ENCODE results near the gene MICU1.
A peak's percentile ranks its signal among the peaks of the same experiment; 100 is the strongest.
"Not testable (repeated sequence)": the region's sequence is repeated elsewhere in the genome, so short reads cannot be mapped to it uniquely, and the experiment has no call there.

The MICU1 gene

DNA sequence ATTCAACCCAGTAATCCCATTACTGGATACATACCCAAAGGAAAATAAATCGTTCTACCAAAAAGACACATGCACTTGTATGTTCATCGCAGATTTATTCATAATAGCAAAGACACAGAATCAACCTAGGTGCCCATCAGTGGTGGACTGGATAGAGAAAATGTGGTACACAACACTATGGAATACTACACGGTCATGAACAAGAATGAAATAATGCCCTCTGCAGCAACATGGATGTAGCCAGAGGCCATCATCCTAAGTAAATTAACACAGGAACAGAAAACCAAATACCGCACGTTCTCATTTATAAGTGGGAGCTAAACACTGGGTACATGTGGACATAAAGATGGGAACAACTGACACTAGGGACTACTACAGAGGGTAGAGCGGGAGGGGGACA lies 120.4 kb downstream of the MICU1 start:
- no peak for DNase-seq (ENCODE audit: low read depth in 2 of 2)

- no peak for DNase-seq (ENCODE audit: low read depth in 2 of 2)
Observed at GRCh38 chr10:72503694-72504438, 122.0 kb downstream of the MICU1 start.

DNA sequence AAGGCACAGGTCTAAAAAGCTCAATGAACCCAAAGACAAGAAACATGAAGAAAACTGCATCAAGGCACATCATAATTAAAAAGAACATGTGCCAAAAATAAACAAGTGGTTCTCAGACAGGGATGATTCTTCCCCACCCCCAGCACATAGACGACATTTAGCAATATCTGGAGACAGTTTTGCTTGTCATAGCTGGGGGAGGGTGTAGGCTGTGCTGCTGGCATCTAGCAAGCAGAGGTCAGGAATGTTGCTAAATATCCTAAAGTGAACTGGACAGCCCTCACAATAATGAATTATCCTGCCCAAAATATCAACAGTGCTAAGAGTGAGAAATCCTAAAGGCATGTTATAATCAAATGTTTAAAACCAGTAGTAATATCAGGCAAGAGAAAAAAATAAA lies 122.6 kb downstream of the MICU1 start:
- DNase-seq (ENCODE audit: low read depth in 2 of 2): peak; percentile 26 to 28

GRCh38 chr10:72502581-72502980 lies 123.3 kb downstream of the MICU1 start:
- DNase-seq (ENCODE audit: low read depth in 2 of 2): no peak

DNA sequence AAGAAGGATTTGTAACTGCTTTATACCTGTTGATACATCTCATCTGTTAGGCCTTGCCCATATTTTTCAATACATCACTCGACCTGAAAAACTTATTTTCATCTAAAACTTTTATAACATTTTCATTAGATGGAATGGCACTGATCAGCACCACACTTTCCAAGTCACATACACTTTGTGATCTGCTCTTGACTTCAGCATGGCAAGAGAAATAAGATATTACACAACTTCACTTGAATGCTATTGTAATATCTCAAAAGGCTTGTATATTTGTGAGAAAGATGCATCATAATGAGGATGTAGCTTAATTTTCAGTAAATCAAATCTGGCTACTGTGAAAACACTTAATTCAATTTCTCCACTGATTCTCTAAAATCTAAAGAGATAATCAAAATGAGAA lies 126.2 kb downstream of the MICU1 start:
- no peak for DNase-seq (ENCODE audit: low read depth in 2 of 2)

- DNase-seq (ENCODE audit: low read depth in 2 of 2): no peak
Observed at GRCh38 chr10:72490951-72491350, 134.9 kb downstream of the MICU1 start.

DNA sequence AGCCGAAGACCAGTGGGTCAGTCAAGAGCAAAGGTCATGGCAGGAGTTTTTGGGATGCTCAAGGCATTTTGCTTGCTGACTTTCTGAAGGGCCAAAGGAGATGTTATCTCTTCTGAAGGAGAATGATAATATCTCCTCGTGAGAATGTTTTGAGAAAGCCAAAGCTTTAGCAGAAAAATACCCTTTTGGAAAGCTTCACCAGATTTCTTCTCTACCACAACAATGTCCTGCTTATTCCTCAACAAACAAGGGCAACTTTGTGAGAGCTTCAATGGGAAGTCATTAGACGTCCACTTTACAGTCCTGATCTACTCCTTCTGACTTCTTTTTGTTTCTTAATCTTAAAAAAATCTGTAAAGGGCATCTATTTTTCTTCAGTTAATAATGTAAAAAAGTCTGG lies 138.4 kb downstream of the MICU1 start:
- no peak for DNase-seq (ENCODE audit: low read depth in 2 of 2)

DNA sequence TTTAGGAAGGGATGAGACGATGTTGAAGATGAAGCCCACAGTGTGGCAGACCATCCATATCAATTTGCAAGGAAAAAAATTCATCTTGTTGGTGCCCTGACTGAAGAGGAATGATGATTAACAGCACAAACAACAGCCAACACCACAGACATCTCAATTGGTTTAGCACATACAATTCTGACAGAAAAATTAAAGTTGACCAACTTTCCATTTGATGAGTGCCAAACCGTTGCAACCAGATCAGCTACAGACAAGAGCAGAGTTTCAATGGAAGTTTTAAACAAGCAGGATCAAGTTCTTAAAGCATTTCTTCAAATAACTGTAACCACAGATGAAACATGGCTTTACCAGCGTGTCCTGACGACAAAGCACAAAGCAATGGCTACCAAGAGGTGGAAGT lies 138.8 kb downstream of the MICU1 start:
- DNase-seq (ENCODE audit: low read depth in 2 of 2): no peak

DNA sequence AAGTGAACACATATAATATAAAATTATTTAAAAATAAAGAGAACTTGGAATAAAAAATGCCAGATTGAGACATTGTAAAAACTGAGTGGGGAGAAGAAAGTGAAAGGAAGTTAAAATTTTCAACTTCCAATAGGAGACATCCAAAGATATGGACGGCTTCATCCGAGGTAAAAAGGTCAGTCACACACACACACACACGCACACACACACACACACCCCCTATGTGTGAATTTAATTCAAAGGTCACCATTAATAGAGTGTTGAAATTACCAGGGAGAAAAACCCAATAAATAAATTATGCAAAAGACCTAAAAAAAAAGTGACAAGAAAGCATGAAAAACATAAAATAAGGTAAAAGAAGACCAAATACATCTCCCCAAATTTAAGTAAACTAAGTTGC lies 140.2 kb downstream of the MICU1 start:
- no peak for DNase-seq (ENCODE audit: low read depth in 2 of 2)

DNA sequence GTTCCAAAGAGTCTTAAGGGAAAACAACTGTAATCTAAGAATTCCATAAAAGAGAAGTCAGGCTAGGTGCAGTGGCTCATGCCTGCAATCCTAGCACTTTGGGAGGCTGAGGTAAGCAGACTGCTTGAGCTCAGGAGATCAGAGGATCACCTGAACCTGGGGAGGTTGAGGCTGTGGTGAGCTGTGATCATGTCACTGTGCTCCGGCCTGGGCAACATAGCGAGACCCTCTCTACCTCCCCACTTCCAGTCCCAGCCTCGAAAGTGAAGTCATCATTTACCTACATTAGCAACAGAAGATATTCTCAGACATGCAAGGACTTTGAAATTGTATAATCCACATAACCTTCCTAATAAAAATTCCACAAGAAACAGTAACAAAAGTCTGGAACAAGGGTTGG lies 141.4 kb downstream of the MICU1 start:
- no peak for DNase-seq (ENCODE audit: low read depth in 2 of 2)

- DNase-seq (ENCODE audit: low read depth in 2 of 2): no peak
Observed at GRCh38 chr10:72483471-72483870, 142.4 kb downstream of the MICU1 start.

- no peak for DNase-seq (ENCODE audit: low read depth in 2 of 2)
Observed at GRCh38 chr10:72480861-72481260, 145.0 kb downstream of the MICU1 start.

GRCh38 chr10:72477463-72477862 lies 148.4 kb downstream of the MICU1 start:
- DNase-seq (ENCODE audit: low read depth in 2 of 2): no peak

GRCh38 chr10:72472306-72472705 lies 153.6 kb downstream of the MICU1 start:
- no peak for DNase-seq (ENCODE audit: low read depth in 2 of 2)

DNA sequence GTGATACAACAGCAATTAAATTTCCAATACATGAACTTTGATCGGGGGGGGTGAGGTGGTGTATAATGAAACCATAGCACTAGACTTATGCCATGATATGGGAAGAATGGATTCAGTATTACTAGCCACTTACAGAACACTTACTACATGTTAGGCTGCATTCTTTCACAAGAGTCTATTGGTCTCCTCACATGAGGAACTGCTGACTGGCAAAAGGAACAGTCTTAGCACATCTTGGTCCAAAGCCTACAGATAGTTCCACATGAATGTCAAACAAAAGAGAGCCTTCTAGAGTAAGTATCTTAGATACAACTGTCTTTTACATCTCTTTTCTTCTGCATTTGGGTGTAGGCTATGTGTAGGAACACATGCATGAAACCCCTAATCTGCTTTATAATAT lies 155.2 kb downstream of the MICU1 start:
- no peak for DNase-seq (ENCODE audit: low read depth in 2 of 2)

DNA sequence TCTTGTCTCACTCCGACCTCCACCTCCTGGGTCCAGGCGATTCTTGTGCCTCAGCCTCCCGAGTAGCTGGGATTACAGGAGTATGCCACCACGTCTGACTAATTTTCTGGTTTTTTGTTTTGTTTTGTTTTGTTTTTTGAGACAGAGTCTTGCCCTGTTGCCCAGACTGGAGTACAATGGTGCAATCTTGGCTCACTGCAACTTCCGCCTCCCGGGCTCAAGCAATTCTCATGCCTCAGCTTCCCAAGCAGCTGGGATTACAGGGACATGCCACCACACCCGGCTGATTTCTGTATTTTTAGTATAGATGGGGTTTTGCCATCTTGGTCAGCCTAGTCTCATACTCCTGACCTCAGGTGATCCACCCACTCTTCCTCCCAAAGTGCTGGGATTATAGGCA lies 158.8 kb downstream of the MICU1 start:
- DNase-seq (ENCODE audit: low read depth in 2 of 2): not testable (repeated sequence)

DNA sequence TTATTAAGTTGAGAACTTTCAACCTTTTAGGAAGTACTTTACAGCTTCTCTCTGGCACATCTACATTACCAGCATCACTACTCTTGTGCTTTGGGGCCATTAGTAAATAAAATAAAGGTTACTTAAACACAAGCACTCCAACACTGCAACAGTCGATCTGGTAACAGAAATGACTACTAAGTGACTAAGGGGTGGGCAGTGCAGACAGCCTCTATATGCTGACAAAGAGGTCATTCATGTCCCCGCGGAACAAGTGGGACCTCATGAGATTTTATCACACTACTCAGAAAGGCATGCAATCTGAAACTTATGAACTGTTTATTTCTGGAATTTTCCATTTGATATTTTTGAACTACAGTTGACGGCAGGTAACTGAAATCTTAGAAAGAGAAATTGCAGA lies 159.9 kb downstream of the MICU1 start:
- DNase-seq (ENCODE audit: low read depth in 2 of 2): no peak

DNA sequence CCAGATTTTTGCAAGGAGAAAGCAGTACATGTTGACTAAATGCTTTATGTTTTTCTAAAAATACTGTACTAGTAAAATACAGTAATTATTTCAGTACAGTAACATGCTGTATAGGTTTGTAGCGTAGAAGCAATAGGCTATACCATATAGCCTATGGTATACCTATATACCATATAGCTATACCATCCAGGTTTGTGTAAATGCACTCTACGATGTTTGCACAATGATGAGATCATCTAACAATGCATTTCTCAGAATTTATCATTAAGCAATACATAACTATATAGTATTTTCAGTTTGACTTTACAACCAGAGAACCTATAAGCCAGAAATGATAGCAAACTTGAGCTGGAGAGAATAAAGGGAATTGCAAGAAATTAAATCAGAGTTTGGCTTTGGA lies 161.4 kb downstream of the MICU1 start:
- DNase-seq (ENCODE audit: low read depth in 2 of 2): no peak

- no peak for DNase-seq (ENCODE audit: low read depth in 2 of 2)
Observed at GRCh38 chr10:72462261-72462660, 163.6 kb downstream of the MICU1 start.

DNA sequence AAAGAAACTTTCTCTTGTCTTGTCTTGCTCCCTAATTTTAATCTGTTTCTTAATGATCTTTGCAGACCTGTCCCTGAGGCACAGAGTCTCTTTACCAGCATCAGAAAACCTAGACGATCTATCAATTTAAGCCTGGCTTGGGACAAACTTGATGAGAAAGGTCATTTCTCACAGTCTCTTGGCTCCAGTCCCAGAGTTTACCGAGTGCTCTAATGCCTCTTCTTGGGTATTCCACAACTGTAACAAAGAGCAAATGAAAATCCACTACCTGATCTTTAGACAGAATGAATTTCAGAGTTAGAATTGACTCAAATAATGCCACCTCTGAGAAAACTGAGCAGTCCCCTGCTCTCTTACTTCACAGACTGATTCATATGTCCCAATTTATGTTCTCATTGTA lies 164.8 kb downstream of the MICU1 start:
- no peak for DNase-seq (ENCODE audit: low read depth in 2 of 2)

DNA sequence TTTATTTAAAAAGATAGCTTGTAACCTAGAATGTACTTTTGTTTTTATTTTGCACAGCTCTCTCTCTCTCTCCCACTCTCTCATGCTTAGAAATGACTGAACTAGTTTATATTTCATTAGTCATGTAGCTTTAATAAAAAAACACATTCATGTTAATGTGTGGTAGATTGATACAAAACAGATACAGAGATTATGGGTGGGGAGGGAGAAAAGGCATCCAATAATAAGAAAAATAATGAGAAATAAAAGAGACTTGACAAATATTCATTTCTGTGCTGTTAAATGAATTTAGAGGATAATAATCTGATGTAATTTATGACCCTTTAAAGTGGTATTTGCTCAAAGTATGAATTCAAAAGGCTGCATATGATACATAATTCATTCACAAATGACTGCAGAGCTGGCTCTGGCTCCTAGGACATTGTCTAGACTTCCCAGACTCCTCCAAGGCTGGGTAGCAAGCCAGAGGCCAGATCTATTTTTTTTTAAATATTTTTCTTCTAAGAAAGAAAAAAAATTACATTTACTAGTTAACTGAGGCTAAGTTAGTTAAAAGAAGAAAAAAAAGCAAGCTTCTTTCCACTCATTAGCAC lies 165.5 kb downstream of the MICU1 start:
- no peak for DNase-seq (ENCODE audit: low read depth in 2 of 2)

DNA sequence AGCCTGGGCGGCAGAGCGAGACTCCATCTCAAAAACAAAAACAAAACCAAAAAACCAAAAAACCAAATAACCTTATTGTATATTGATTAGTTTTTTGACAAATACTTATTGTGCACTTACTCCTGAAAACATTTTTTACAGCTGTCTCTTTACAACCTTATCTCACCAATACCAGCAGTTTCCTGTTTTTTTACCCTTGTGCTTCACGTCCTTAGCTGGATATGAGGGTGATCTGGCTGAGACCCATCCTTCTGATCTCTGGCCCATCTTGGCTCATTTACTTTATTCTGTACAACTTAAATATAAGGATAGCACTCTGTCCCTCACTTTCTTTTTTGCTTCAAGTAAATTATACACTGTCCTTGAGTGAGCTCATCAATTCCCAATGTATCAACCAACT lies 166.6 kb downstream of the MICU1 start:
- no peak for DNase-seq (ENCODE audit: low read depth in 2 of 2)

DNA sequence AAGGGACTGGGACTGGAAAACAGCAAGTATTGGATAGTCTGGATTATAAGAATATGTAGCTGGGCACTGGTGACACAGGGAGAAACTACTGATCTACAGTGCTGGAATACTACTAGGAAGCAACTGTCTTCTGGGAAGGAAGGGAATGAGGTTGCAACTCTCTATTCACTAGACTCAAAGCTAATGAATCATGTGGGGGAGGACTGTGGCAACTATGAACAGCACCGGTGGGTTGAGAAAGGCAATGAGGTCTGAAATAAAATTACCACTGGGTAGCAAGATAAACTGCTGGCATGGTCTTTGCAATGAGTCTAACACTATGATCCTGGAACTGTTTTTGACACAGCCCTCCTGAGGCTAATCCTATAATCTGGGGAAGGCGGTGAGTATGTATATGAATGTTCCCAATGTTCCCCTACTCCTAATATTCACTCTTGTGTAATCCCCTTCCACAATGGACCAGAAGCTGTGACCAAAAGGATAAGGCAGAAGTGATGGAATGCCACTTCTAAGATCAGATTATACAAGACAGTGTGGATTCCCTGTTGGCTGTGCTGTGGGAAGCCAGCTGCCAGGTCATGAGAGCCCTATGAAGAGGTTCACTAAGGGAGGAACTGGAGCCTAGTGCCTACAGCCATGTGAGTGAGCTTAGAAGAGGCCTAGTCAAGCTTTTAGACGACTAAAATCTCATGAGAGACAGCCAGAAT lies 169.8 kb downstream of the MICU1 start:
- no peak for DNase-seq (ENCODE audit: low read depth in 2 of 2)
